Measurements from ENCODE around the gene FGR.
A peak's percentile ranks its signal among the peaks of the same experiment; 100 is the strongest.

FGR gene

DNA sequence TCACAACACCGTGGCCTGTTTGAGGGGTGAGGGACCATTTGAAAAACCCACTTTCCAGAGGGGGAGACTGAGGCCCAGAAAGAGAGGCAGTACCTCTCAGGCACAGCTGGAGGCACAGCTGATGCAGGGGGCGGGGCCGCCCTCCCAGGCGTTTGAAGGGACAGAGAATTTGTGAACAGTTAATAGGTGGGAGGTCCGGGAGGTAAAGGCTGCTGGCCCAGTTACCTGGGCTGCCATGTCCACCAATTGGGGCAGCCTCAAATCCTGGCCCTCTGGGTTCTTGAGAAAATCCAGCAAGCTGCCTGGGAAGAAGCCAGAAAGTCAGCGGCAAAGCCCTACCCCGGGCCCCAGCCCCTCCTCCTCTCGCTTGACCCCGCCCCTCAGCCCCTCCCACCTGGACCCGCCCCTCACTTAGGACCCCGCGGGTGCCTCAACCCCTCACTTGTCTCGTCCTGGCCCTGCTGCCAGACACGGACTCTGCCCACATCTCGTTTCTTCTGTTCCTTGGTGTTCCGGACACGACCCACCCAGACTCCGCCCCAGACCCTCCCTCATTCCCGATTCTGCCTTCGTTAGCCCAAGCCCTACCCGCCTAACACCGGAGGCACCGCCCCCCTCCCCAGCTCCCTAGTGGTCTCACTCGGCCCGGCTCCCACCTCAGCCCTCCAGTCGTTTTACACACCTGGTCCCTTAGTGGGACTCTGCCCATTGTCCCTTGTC, 20.2 kb downstream of the FGR start:
- Histone ChIP-seq H3K4me1 (ENCODE audit: control insufficient read depth, insufficient read depth, low read length, unreplicated experiment) (no peaks in the 10 kb centered on the region), H3K27me3 (ENCODE audit: insufficient read depth, low read length) (no peaks in the 10 kb centered on the region), H3K27ac (ENCODE audit: low read depth, low read length) (no peak overlapping the region), H3K79me2 (ENCODE audit: control insufficient read depth, insufficient read depth, low read length, unreplicated experiment) (no peaks in the 10 kb centered on the region), H2AFZ (ENCODE audit: low read length, unreplicated experiment) (no peak overlapping the region), H3K4me3 (ENCODE audit: low read depth, low read length) (no peak overlapping the region), H3K36me3 (ENCODE audit: insufficient read depth, low read length) (no peaks in the 10 kb centered on the region)

DNA sequence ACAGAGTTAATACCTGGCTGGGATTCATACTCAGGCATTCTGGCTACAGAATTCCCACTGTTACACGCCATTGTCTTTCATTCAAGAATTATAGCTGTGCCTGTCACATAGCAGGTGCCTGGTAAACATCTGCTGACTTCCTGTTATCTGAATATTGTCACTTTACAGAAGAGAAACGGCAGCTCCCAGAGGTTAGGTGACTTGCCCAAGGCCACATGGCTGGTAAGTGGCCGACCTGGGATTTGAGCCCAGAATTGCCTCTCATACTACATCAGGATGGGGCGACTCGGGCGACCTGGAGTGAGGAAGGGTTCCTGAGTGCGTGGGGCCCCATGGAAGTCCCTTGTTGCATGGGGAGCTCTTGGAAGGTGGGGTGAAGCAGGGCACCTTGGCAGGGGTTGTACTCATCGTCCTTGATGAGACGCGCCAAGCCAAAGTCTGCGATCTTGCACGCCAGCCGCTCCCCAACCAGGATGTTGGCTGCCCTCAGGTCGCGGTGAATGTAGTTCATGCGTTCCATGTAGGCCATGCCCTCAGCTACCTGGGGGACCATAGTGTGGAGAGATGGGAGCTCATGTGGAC, 20.9 kb downstream of the FGR start:
- Histone ChIP-seq H3K4me1 (ENCODE audit: control insufficient read depth, insufficient read depth, low read length, unreplicated experiment) (no peaks in the 10 kb centered on the region), H3K36me3 (ENCODE audit: insufficient read depth, low read length) (no peaks in the 10 kb centered on the region), H3K4me3 (ENCODE audit: low read depth, low read length) (no peak overlapping the region), H2AFZ (ENCODE audit: low read length, unreplicated experiment) (no peak overlapping the region), H3K27ac (ENCODE audit: low read depth, low read length) (no peak overlapping the region), H3K79me2 (ENCODE audit: control insufficient read depth, insufficient read depth, low read length, unreplicated experiment) (no peaks in the 10 kb centered on the region), H3K27me3 (ENCODE audit: insufficient read depth, low read length) (no peaks in the 10 kb centered on the region)

DNA sequence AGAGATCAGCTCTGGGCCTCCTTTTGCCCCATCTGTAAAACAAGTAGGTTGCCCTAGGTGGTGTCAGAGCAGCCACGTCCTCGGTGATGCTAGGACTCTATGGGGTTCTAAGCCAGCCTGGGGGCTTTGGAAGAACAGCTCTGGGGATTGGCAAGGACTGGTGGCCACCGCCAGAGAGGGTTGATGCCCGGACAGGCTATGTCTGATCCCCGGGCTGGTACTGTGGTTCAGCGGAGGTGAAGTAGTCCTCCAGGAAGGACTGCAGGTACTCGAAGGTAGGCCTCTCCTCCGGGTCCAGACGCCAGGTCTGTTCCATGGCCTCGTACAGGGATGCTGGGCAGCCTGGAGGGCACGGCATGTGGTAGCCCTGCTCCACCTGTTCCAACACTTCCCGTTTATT, 22.3 kb downstream of the FGR start:
- no peaks in the 10 kb centered on the region for H3K27me3 ChIP-seq (ENCODE audit: insufficient read depth, low read length)
- H2AFZ ChIP-seq (ENCODE audit: low read length, unreplicated experiment), result no peak overlapping the region
- no peaks in the 10 kb centered on the region for H3K79me2 ChIP-seq (ENCODE audit: control insufficient read depth, insufficient read depth, low read length, unreplicated experiment)
- H3K27ac ChIP-seq (ENCODE audit: low read depth, low read length), result no peak overlapping the region
- H3K4me3 ChIP-seq (ENCODE audit: low read depth, low read length), result no peak overlapping the region
- no peaks in the 10 kb centered on the region for H3K4me1 ChIP-seq (ENCODE audit: control insufficient read depth, insufficient read depth, low read length, unreplicated experiment)
- H3K36me3 ChIP-seq (ENCODE audit: insufficient read depth, low read length), result no peaks in the 10 kb centered on the region

DNA sequence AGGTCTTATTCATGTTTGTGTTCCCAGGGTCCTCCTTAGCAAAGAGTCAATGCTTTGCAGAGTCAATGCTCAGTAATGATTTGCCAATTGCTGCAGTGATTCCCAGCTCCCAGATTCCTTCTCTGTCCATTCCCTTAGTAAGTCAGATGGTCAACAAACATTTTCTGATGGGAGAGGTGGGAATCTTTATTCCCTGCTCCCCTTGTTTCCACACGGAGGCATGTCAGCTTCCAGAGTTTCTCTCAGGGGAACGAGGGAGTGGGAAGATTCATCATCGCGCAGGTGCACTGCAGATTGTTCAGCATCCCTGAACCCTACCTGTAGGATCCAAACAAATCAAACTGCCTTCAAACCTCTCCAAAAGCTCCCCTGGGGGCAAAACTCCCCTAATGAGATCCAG, 23.5 kb downstream of the FGR start:
- Histone ChIP-seq H3K27me3 (ENCODE audit: insufficient read depth, low read length) (no peaks in the 10 kb centered on the region), H3K79me2 (ENCODE audit: control insufficient read depth, insufficient read depth, low read length, unreplicated experiment) (no peaks in the 10 kb centered on the region), H2AFZ (ENCODE audit: low read length, unreplicated experiment) (no peak overlapping the region), H3K36me3 (ENCODE audit: insufficient read depth, low read length) (no peaks in the 10 kb centered on the region), H3K4me3 (ENCODE audit: low read depth, low read length) (no peak overlapping the region), H3K4me1 (ENCODE audit: control insufficient read depth, insufficient read depth, low read length, unreplicated experiment) (peaks cover 12% of the 10 kb centered on the region), H3K27ac (ENCODE audit: low read depth, low read length) (no peak overlapping the region)

DNA sequence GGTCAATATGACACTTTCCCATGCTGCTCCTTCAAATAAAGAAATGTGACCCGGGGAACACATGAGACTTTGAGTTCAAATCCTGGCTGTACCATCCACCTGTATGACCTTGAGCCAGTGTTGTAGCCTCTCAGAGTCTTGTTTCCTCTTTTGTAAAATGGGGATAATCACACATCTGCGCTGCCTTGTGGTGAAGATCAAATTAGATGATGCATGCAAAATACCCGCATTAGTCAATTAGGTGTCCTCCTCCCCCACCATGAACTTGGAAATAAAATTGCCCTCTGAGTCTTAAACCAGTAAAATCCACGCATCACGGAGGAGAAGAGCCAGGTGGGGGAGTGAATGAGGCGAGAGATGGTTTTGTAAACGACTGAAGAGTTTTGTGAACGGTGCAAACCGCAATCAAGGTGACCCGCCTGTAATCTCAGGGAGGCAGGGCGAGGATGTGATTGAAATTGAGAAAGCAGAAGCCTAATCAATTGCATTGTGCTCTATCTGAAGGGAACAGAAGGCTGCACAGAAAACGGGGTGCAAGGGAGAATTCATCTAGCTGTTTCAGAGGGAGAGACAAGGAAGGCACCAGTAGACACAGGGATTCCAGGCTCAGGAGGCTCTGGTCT, 25.3 kb downstream of the FGR start:
- Histone ChIP-seq H3K4me1 (ENCODE audit: control insufficient read depth, insufficient read depth, low read length, unreplicated experiment) (peaks cover 13% of the 10 kb centered on the region), H3K36me3 (ENCODE audit: insufficient read depth, low read length) (no peaks in the 10 kb centered on the region), H3K79me2 (ENCODE audit: control insufficient read depth, insufficient read depth, low read length, unreplicated experiment) (no peaks in the 10 kb centered on the region), H2AFZ (ENCODE audit: low read length, unreplicated experiment) (no peak overlapping the region), H3K27ac (ENCODE audit: low read depth, low read length) (no peak overlapping the region), H3K27me3 (ENCODE audit: insufficient read depth, low read length) (no peaks in the 10 kb centered on the region), H3K4me3 (ENCODE audit: low read depth, low read length) (no peak overlapping the region)

DNA sequence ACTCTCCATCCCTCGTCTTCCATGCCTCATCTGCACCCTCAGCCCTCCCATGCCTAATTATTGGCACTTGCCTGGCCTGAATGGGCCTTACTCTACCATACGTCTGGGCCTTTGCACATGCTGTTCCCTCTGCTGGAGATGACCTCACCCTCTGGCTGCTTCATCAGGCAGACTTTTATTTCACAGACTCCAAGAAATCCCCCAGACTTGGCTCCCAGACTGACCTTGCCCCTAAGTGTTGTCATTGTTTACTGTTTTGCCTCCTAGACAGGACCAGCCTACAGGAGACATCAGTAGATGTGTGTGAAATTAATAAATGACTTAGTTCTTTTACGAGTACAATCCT, 25.8 kb downstream of the FGR start:
- Histone ChIP-seq H3K4me3 (ENCODE audit: low read depth, low read length) (no peak overlapping the region), H3K27ac (ENCODE audit: low read depth, low read length) (no peak overlapping the region), H3K36me3 (ENCODE audit: insufficient read depth, low read length) (no peaks in the 10 kb centered on the region), H2AFZ (ENCODE audit: low read length, unreplicated experiment) (no peak overlapping the region), H3K79me2 (ENCODE audit: control insufficient read depth, insufficient read depth, low read length, unreplicated experiment) (no peaks in the 10 kb centered on the region), H3K4me1 (ENCODE audit: control insufficient read depth, insufficient read depth, low read length, unreplicated experiment) (peaks cover 13% of the 10 kb centered on the region), H3K27me3 (ENCODE audit: insufficient read depth, low read length) (no peaks in the 10 kb centered on the region)

DNA sequence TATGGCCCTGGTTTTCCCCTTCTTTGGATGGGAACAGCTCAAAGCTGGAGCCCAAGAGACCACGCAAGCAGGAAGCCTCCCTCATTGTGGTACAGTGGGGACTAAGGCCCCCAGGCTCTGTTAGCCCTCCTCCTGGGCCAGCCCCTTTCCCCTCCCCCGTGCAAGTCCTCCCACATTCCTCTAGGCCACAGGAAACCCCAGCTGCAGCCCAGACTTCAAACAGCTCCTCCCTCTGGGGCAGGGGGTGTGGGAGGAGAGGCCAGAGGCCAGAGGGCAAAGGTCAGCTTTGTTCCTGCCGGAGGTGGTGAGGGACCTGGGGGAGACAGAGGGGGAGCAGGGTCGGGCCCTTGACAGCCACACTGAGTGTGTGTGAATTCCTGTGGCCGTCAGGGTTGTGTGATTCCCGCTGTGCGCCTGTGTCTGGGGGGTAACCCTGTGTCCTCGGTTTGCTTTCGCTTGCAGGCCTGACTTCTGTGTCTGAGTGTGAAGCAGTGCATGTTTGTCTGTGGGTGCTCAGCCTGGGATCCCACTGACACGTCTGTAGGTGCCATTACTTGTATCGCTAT, 27.7 kb downstream of the FGR start:
- Histone ChIP-seq H3K27ac (ENCODE audit: low read depth, low read length) (no peak overlapping the region), H2AFZ (ENCODE audit: low read length, unreplicated experiment) (no peak overlapping the region), H3K79me2 (ENCODE audit: control insufficient read depth, insufficient read depth, low read length, unreplicated experiment) (peaks cover 9% of the 10 kb centered on the region), H3K36me3 (ENCODE audit: insufficient read depth, low read length) (no peaks in the 10 kb centered on the region), H3K4me3 (ENCODE audit: low read depth, low read length) (no peak overlapping the region), H3K4me1 (ENCODE audit: control insufficient read depth, insufficient read depth, low read length, unreplicated experiment) (peaks cover 13% of the 10 kb centered on the region), H3K27me3 (ENCODE audit: insufficient read depth, low read length) (no peaks in the 10 kb centered on the region)

DNA sequence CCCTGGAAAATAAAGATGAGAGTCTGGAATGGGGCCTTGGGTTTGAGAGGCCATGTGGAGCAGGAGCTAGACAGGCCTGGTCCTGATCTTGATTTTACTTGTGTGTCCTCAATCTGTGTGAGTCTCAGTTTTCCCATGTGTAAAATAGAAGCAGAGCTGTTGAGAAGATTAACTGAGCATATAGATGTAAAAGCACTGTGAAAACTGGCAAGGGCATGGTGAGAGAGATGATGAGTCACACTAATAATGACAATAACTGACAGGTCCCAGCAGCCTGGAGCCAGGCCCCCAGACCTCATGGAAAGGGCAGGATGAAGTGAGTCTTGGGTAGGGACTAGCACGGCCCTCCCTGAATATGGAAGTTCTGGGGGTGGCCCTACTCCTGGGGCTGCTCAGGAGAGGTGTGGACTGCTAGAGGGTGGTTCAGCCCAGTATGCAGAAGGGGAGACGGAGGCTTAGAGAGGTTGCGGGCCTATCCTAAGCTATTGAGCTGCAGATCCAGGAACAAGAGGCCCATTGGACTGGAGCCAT, 28.2 kb downstream of the FGR start:
- Histone ChIP-seq H3K27ac (ENCODE audit: low read depth, low read length) (peak overlapping the region; percentile 40), H2AFZ (ENCODE audit: low read length, unreplicated experiment) (no peak overlapping the region), H3K4me1 (ENCODE audit: control insufficient read depth, insufficient read depth, low read length, unreplicated experiment) (peaks cover 13% of the 10 kb centered on the region)

DNA sequence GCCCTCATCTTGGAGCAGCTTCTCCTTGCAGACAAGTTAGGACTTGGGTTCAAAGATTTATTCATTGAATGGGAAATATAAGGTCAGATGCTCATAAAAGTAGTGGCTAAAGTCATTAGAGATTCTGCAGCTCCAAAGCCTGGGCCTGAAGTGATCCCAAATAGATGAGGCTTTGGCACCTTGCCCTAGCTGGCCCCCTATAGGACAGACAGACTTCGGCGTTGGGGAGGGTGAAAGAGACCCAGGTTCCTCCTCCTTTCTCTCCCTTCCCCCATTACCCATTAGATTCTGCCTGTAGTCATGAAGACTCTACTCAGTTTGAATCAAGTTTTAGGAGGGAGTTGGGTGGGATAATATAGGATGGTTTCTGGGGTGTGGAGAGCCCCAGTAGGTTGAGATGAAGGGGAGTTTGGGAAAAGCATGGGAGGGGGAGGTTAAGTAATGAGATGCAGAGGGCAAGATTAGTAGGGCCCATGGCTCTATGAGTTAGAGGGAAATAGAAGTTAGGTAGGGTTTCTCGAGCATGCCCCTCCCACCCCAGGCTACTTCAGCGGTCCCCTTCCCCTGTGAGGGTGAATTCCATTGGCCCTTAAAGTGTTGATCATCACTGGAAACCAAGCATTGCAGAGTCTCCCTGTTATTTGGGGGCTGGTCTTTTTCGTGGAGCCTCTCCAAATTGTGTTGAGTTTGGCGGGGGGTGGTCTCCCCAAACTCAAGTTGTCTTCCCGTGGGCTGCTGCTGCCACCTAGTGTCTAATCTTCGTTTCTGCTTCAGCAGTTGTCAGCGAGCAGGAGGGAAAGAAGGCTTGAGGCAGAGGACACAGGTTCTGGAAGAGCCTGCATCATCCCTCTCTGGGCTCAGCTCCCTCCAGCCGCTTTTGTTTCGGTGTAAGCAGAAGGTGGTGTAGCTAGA, 28.9 kb downstream of the FGR start:
- no peak overlapping the region for H2AFZ ChIP-seq (ENCODE audit: low read length, unreplicated experiment)
- no peak overlapping the region for H3K4me3 ChIP-seq (ENCODE audit: low read depth, low read length)
- no peaks in the 10 kb centered on the region for H3K36me3 ChIP-seq (ENCODE audit: insufficient read depth, low read length)
- H3K4me1 ChIP-seq (ENCODE audit: control insufficient read depth, insufficient read depth, low read length, unreplicated experiment), result peaks cover 20% of the 10 kb centered on the region
- H3K79me2 ChIP-seq (ENCODE audit: control insufficient read depth, insufficient read depth, low read length, unreplicated experiment), result peaks cover 22% of the 10 kb centered on the region
- H3K27ac ChIP-seq (ENCODE audit: low read depth, low read length), result peak overlapping the region; percentile 40
- H3K27me3 ChIP-seq (ENCODE audit: insufficient read depth, low read length), result no peaks in the 10 kb centered on the region

More for the DNA sequence above, 28.2 kb downstream of the FGR start:
- Histone ChIP-seq H3K36me3 (ENCODE audit: insufficient read depth, low read length) (no peaks in the 10 kb centered on the region), H3K79me2 (ENCODE audit: control insufficient read depth, insufficient read depth, low read length, unreplicated experiment) (peaks cover 15% of the 10 kb centered on the region), H3K27me3 (ENCODE audit: insufficient read depth, low read length) (no peaks in the 10 kb centered on the region), H3K4me3 (ENCODE audit: low read depth, low read length) (no peak overlapping the region)

DNA sequence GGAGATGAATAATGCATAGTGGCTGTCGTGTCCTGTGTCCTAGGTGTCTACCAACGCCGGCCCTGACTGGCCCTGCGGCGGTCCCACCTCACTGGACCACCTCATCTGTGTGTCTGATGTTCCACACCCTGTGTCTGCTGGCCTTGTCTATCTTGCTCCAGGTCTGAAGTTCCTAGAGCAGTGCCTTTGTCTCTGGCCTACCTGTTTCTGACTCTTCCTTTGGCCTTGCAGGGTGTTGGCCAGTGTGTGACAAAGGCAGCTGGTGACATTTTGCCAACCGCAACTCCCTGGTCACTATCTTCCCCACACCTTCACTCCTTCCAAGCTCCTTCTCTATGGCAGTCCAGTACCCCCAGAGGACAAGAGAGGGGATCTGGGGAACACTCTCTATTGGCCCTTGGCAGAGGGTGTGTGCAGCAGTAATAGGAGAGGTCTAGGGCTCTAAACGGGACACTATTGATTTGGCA, 29.7 kb downstream of the FGR start:
- Histone ChIP-seq H3K27ac (ENCODE audit: low read depth, low read length) (no peak overlapping the region), H3K4me1 (ENCODE audit: control insufficient read depth, insufficient read depth, low read length, unreplicated experiment) (peaks cover 27% of the 10 kb centered on the region), H2AFZ (ENCODE audit: low read length, unreplicated experiment) (no peak overlapping the region), H3K27me3 (ENCODE audit: insufficient read depth, low read length) (no peaks in the 10 kb centered on the region), H3K4me3 (ENCODE audit: low read depth, low read length) (no peak overlapping the region), H3K36me3 (ENCODE audit: insufficient read depth, low read length) (no peaks in the 10 kb centered on the region), H3K79me2 (ENCODE audit: control insufficient read depth, insufficient read depth, low read length, unreplicated experiment) (peaks cover 29% of the 10 kb centered on the region)
